GM23338 (cell line): ENCODE data around the gene FMO1. TPM values are rescaled to one million over a fixed set of nuclear protein-coding genes. Genes with fewer than 3 reads are reported as not detected.

Source experiments
- ATAC-seq: fragments of 200-7000 bp; cut with Tn5 transposase; 3 replicates; pipeline ENCODE4 v1.9.1; 2020
- DNase-seq: peaks from one replicate; pipeline ENCODE4 v3.0.0-alpha.2; 2015; ENCODE audit warnings: low spot score
- H2AFZ ChIP-seq: fragments of 200-600 bp; sonication (generic); 2 replicates; pipeline ENCODE4 v1.8.0; 2016; ENCODE audit warnings: antibody characterized with exemption, mild to moderate bottlenecking, moderate library complexity
- H3F3A ChIP-seq: fragments of 200-600 bp; sonication (generic); replicated peaks from 2 replicates; pipeline ENCODE4 v1.8.0; 2017; ENCODE audit warnings: antibody characterized with exemption, mixed run types, low read depth
- H3K27ac ChIP-seq: fragments of 200-600 bp; sonication (generic); 2 replicates; pipeline ENCODE4 v1.6.1; 2016; ENCODE audit warnings: low read depth
- H3K27me3 ChIP-seq: fragments of 200-600 bp; sonication (generic); 2 replicates; pipeline ENCODE4 v1.8.0; 2016; ENCODE audit warnings: mild to moderate bottlenecking, mixed run types, moderate library complexity; ENCODE audit not compliant: insufficient read depth
- H3K36me3 ChIP-seq: fragments of 200-600 bp; sonication (generic); 2 replicates; pipeline ENCODE4 v1.8.0; 2016; ENCODE audit warnings: mild to moderate bottlenecking; ENCODE audit not compliant: insufficient read depth
- H3K4me1 ChIP-seq: fragments of 200-600 bp; sonication (generic); 2 replicates; pipeline ENCODE4 v1.8.0; 2016; ENCODE audit warnings: mild to moderate bottlenecking, moderate library complexity; ENCODE audit not compliant: insufficient read depth
- H3K4me2 ChIP-seq: fragments of 200-600 bp; sonication (generic); 2 replicates; pipeline ENCODE4 v1.7.1; 2017; ENCODE audit warnings: mixed run types
- H3K4me3 ChIP-seq: fragments of 200-600 bp; sonication (generic); 2 replicates; pipeline ENCODE4 v1.6.1; 2016; ENCODE audit warnings: mixed run types
- H3K79me2 ChIP-seq: fragments of 200-600 bp; sonication (generic); replicated peaks from 2 replicates; pipeline ENCODE4 v1.8.0; 2017; ENCODE audit warnings: mild to moderate bottlenecking; ENCODE audit not compliant: insufficient read depth
- H3K9me2 ChIP-seq: fragments of 200-600 bp; sonication (generic); 2 replicates; pipeline ENCODE4 v1.8.0; 2017; ENCODE audit not compliant: insufficient read depth
- H4K20me1 ChIP-seq: fragments of 200-600 bp; sonication (generic); replicated peaks from 2 replicates; pipeline ENCODE4 v1.8.0; 2017; ENCODE audit warnings: mild to moderate bottlenecking; ENCODE audit not compliant: insufficient read depth
- H3K27ac Mint-ChIP-seq: 2 replicates; pipeline ENCODE4 v1.8.0; 2020; ENCODE audit warnings: inconsistent platforms, mild to moderate bottlenecking, moderate library complexity, mixed read lengths
- H3K27me3 Mint-ChIP-seq: 3 replicates; pipeline ENCODE4 v1.8.0; 2022; ENCODE audit warnings: low read depth, mild to moderate bottlenecking, moderate library complexity, mixed read lengths, inconsistent platforms; ENCODE audit not compliant: insufficient read depth, poor library complexity
- H3K36me3 Mint-ChIP-seq: 3 replicates; pipeline ENCODE4 v1.8.0; 2021; ENCODE audit warnings: low read depth, mild to moderate bottlenecking, inconsistent platforms, moderate library complexity, mixed read lengths
- H3K4me1 Mint-ChIP-seq: 3 replicates; pipeline ENCODE4 v1.8.0; 2020; ENCODE audit warnings: mild to moderate bottlenecking, inconsistent platforms, mixed read lengths
- H3K4me3 Mint-ChIP-seq: 3 replicates; pipeline ENCODE4 v1.8.0; 2021; ENCODE audit warnings: moderate library complexity, mild to moderate bottlenecking, inconsistent platforms, mixed read lengths
- H3K9me3 Mint-ChIP-seq: 3 replicates; pipeline ENCODE4 v1.8.0; 2020; ENCODE audit warnings: moderate library complexity, mild to moderate bottlenecking, inconsistent platforms, mixed read lengths
- JUNB ChIP-seq: IDR thresholded peaks from one replicate; pipeline ENCODE4 v1.6.1; 2016; ENCODE audit warnings: antibody characterized with exemption; ENCODE audit not compliant: unreplicated experiment
- REST ChIP-seq: IDR thresholded peaks from one replicate; pipeline ENCODE4 v1.6.1; 2018; ENCODE audit warnings: antibody characterized with exemption; ENCODE audit not compliant: unreplicated experiment
- STAT1 ChIP-seq: IDR thresholded peaks from one replicate; pipeline ENCODE4 v1.6.1; 2016; ENCODE audit warnings: antibody characterized with exemption; ENCODE audit not compliant: unreplicated experiment
- ZNF331 ChIP-seq: fragments of 250-450 bp; sonication (Bioruptor Pico); IDR thresholded peaks from 2 replicates; pipeline ENCODE4 v1.5.0; 2020; ENCODE audit warnings: low read depth, mild to moderate bottlenecking, moderate library complexity
- polyA plus RNA-seq: library from polyadenylated mRNA; unstranded; fragments of >200 nt; fragmentation: Nextera tagmentation; extraction: Ambion mirVana; gene quantifications from 2 replicates; pipeline ENCODE4 v1.2.1, GENCODE V29; 2016
- total RNA-seq: library from RNA; depleted of rRNA; stranded (reverse); fragments of >200 nt; shearing (Covaris generic); gene quantifications from 2 replicates; pipeline ENCODE4 v1.2.3, GENCODE V29; 2014
- TF ChIP-seq, protein P1 (sequence below): fragments of 250-450 bp; sonication (Bioruptor Pico); IDR thresholded peaks from 2 replicates; pipeline ENCODE4 v1.5.0; 2020; ENCODE audit warnings: mild to moderate bottlenecking, moderate library complexity

The FMO1 gene
- total and polyA plus RNA-seq, 2 experiments from 2014 or later: 0.19 TPM; not detected in 1

- no peak for TF ChIP-seq REST
- TF ChIP-seq ZNF331 (CRISPR knock-in tag): no peak
- TF ChIP-seq, protein P1, sequence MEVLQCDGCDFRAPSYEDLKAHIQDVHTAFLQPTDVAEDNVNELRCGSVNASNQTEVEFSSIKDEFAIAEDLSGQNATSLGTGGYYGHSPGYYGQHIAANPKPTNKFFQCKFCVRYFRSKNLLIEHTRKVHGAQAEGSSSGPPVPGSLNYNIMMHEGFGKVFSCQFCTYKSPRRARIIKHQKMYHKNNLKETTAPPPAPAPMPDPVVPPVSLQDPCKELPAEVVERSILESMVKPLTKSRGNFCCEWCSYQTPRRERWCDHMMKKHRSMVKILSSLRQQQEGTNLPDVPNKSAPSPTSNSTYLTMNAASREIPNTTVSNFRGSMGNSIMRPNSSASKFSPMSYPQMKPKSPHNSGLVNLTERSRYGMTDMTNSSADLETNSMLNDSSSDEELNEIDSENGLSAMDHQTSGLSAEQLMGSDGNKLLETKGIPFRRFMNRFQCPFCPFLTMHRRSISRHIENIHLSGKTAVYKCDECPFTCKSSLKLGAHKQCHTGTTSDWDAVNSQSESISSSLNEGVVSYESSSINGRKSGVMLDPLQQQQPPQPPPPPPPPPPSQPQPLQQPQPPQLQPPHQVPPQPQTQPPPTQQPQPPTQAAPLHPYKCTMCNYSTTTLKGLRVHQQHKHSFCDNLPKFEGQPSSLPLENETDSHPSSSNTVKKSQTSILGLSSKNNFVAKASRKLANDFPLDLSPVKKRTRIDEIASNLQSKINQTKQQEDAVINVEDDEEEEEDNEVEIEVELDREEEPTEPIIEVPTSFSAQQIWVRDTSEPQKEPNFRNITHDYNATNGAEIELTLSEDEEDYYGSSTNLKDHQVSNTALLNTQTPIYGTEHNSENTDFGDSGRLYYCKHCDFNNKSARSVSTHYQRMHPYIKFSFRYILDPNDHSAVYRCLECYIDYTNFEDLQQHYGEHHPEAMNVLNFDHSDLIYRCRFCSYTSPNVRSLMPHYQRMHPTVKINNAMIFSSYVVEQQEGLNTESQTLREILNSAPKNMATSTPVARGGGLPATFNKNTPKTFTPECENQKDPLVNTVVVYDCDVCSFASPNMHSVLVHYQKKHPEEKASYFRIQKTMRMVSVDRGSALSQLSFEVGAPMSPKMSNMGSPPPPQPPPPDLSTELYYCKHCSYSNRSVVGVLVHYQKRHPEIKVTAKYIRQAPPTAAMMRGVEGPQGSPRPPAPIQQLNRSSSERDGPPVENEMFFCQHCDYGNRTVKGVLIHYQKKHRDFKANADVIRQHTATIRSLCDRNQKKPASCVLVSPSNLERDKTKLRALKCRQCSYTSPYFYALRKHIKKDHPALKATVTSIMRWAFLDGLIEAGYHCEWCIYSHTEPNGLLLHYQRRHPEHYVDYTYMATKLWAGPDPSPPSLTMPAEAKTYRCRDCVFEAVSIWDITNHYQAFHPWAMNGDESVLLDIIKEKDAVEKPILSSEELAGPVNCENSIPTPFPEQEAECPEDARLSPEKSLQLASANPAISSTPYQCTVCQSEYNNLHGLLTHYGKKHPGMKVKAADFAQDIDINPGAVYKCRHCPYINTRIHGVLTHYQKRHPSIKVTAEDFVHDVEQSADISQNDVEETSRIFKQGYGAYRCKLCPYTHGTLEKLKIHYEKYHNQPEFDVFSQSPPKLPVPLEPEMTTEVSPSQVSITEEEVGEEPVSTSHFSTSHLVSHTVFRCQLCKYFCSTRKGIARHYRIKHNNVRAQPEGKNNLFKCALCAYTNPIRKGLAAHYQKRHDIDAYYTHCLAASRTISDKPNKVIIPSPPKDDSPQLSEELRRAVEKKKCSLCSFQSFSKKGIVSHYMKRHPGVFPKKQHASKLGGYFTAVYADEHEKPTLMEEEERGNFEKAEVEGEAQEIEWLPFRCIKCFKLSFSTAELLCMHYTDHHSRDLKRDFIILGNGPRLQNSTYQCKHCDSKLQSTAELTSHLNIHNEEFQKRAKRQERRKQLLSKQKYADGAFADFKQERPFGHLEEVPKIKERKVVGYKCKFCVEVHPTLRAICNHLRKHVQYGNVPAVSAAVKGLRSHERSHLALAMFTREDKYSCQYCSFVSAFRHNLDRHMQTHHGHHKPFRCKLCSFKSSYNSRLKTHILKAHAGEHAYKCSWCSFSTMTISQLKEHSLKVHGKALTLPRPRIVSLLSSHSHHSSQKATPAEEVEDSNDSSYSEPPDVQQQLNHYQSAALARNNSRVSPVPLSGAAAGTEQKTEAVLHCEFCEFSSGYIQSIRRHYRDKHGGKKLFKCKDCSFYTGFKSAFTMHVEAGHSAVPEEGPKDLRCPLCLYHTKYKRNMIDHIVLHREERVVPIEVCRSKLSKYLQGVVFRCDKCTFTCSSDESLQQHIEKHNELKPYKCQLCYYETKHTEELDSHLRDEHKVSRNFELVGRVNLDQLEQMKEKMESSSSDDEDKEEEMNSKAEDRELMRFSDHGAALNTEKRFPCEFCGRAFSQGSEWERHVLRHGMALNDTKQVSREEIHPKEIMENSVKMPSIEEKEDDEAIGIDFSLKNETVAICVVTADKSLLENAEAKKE (CRISPR knock-in tag): no peak
Measured at GRCh38 chr1:171219346-171220080, 28.8 kb upstream of the FMO1 start (continued).

DNA sequence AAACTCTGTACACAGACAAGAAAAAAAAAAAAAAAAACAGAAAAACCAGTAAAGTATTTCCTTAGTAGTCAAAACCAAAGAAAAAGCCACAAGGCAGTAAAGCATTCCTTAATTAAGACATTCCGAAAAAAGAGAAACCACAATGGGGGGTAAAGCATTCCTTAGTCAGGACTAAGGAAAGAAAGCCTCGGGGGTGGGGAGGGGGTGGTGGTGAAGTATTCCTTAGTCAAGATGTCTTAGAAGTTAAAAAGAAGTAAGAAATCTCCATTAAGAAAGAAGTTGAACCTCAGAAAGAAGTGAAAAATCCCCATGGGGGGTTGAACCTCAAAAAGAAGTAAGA is 28.2 kb upstream of the FMO1 start:
- peaks cover 2% of the 10 kb centered on the region for H3K27me3 Mint-ChIP-seq
- H3K9me2 ChIP-seq: no peaks in the 10 kb centered on the region
- peak overlapping the region; percentile 72 for H3K4me3 Mint-ChIP-seq
- peaks cover 19% of the 10 kb centered on the region; the same call in 2 of the 3 replicates for H3K36me3 Mint-ChIP-seq
- peaks cover 53% of the 10 kb centered on the region for H3K4me1 Mint-ChIP-seq
- peak; percentile 99 for DNase-seq
- no peaks in the 10 kb centered on the region for H3K36me3 ChIP-seq
- H3K4me2 ChIP-seq: peak overlapping the region; percentile 69
- H2AFZ ChIP-seq: no peak overlapping the region
- ATAC-seq: peak; percentile 83
- no peaks in the 10 kb centered on the region for H4K20me1 ChIP-seq
- peak overlapping the region; percentile 98 for H3K27ac ChIP-seq
- peak overlapping the region; percentile 95 for H3K27ac Mint-ChIP-seq
- H3K4me3 ChIP-seq: peak overlapping the region; percentile 44
- no peaks in the 10 kb centered on the region for H3K79me2 ChIP-seq
- H3K27me3 ChIP-seq: no peaks in the 10 kb centered on the region
- peaks cover 23% of the 10 kb centered on the region for H3K9me3 Mint-ChIP-seq
- no peaks in the 10 kb centered on the region for H3F3A ChIP-seq
- peaks cover 45% of the 10 kb centered on the region for H3K4me1 ChIP-seq
- TF ChIP-seq JUNB (no peak), STAT1 (no peak)
- TF ChIP-seq, protein P1 (CRISPR knock-in tag): no peak
